Raji (cell line): Measurements from ENCODE around the gene PEAK3.

Experiments used
- POLR2A ChIP-seq: IDR thresholded peaks from 2 replicates; pipeline ENCODE4 v1.6.1; 2011; ENCODE audit warnings: low read depth, low read length, control low read depth; ENCODE audit not compliant: insufficient read depth

The PEAK3 gene

DNA sequence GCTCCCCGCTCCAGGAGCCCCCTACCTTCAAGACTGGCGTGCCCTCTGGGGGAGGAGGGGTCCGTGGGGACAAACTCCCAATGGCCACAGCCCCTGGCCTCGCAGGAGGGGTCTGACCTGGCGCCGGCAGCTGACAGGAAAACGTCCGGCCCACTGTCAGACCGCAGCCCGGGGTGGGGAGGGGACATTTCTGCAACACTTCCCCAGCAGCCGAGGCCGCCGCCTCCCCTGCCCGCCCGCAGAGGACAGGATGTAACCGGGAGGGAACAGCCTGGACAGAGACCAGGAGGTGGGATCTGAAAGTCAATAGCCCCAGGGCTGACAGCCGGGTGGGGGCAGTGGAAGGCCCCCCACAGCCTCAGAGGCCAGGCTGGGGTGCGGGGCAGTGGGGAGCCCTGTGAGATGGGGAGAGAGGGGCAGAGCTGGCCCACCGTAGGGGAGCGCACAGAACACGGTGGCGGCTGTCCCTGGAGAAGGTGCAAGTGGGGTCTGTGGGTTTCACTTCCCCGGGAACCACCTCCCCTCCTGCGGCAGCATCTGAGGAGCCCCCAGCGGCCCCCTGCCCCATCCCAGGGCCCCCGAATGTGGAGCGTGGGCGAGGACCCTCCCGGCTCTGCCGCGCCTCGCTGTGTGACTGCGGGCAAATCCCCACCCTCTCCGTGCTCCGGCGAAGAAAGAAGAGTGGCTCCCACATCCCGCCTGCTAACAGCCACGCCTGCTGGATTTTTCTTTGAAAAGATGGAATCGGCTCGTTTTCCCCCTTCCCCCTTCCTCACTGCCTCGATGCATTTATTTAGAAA, at the start of gene PEAK3:
TSS of gene PEAK3 (minus strand) at position 114 of the 800 bp plus-strand sequence. CDS start 1,244 bp downstream, outside the sequence.
- no peak for TF ChIP-seq POLR2A

DNA sequence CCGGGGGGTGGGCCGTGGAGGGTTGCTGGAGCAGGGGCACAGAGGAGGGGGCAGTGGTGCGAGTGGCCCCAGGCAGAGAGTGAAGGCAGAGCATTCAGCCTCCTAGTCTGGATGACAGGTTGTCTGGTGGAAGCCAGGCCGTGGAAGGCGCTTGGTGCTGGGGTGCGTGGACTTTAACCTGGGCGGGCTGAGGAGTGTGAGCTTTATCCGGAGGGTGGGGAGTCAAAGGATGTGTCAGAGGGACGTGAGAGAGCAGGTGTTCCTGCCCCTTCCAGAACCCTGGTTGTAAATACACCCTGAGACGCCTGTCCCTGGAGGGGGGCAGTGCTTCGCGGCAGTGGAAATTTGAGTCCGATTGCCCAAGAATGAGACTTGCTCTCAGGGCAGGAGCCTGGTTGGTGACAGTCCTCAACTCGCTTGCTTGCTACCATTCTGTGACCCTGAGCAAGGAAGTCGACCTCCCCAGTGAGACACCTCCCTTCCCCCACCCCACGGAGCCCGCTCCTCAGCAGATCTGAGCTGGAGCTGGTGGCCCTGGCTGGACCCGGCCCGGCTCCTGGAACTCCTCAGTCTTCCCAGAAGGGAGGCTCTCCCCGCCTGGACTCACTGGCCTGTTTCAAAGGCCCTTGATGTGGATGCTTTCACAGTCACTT, 48.8 kb upstream of the PEAK3 start:
- TF ChIP-seq POLR2A, result no peak

DNA sequence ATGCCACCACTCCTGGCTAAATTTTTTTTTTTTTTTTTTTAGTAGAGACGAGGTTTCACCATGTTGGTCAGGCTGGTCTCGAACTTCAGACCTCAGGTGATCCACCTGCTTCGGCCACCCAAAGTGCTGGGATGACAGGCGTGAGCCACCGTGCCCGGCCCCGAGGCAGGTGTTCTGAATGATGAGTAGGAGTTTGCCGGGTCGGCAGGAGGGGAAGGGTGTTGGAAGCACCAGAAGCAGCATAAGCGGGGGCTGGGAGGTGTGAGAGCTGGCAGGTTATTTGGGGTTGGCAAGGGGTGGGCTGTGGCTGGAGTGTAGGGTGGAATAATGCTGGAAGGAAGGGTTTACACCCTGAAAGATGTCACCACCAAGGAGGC, 48.3 kb upstream of the PEAK3 start:
- TF ChIP-seq POLR2A, result no peak

DNA sequence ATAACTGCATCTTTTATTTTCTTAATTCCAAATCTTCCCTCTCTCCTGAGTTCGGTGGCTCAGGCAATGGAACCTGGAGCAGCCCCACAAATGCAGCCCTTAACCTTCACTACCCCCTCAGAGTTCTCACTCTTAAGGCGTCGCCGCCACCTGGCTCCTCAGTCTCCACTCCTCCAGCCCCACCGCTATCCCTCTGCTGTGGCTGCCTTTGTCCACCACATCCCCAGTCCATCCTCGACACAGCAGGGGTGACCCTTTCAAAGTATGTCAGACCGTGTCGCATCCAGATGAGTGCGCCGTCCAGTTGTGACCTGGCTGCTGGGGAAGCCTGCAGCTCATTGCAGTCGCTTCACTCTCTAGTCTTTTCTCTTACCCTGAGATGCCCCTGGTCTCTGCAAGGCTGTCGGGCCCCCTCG, 47.5 kb upstream of the PEAK3 start:
- no peak for TF ChIP-seq POLR2A

GRCh38 chr19:2329149-2329478, 47.1 kb upstream of the PEAK3 start:
- TF ChIP-seq POLR2A, result no peak

DNA sequence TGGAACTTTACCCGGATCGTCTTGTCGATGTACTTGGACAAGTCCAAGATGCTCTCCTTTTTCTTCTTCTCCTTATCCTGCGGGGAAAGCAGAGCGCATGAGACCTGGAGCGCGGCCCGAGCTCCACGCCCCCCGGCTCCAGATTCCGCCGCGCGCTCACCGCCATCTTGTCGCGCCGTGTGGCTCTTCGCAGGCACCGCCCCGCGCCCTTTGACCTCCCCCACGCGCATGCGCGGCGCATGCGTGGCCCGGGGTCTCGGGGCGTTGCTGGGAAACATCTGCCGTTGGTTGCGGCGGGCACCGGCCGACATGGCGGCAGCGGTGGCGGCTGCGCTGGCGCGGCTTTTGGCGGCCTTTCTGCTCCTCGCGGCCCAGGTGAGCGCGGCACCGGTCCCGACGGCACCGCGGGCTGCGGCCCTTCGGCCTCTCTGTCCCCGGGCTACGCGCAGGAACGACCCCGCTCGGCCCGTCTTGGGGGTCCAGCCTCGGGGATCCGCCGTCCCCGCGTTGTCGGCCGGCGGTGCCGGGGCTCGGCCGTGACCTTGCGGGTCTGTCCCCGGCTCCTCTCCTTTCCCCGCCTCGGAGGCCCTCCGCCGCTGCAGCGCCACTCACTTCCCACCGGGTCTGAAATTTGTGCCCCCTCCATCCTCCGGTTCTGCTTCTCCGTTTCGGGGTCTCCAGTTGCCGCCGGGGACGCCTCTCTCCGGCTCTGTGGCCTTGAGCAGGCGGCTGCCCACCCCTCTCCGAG, 46.6 kb upstream of the PEAK3 start, which contains the start of the genes LSM7 and SPPL2B:
TSS of gene LSM7 (minus strand) at position 186 of the 748 bp plus-strand sequence. CDS start at position 166, 20 bp downstream.
TSS of gene SPPL2B (plus strand) at position 284 of the 748 bp plus-strand sequence. CDS start at position 310, 26 bp downstream.
- peak; percentile 92 for TF ChIP-seq POLR2A

- TF ChIP-seq POLR2A, result 0 out of 2 replicates have a peak, but pooled peaks have one; percentile 27
Observed at GRCh38 chr19:2327773-2328400, 45.9 kb upstream of the PEAK3 start.

DNA sequence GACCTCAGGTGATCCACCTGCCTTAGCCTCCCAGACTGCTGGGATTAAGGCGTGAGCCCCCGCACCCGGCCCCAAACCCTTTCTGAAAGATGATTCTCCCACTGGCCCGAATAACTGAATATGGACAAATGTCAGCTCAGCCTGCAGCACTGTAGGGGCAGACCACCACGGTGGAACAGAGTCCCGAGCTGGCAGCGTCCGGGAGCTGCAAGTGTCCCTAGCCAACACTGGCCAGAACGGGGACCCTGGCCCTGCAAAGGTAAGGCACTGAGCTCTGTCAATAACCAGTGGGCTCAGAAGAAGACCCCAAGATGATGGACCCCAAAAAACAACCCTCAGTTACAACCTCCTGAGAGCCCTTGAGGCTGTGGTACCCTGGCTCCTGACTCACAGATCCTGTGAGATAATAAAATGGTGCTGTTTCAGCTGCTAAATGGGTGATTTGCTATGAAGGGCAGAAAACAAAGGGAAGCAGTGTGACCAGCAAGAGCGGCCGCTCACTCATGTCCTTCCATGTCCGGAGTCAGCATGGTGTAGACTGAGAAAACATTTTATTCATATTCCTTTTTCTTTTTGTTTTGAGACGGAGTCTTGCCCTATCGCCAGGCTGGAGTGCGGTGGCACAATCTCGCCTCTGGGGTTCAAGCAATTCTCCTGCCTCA, 44.9 kb upstream of the PEAK3 start:
- TF ChIP-seq POLR2A, result no peak

GRCh38 chr19:2325281-2326046, 43.5 kb upstream of the PEAK3 start:
- TF ChIP-seq POLR2A, result no peak

GRCh38 chr19:2324220-2324948, 42.4 kb upstream of the PEAK3 start:
- TF ChIP-seq POLR2A, result no peak

DNA sequence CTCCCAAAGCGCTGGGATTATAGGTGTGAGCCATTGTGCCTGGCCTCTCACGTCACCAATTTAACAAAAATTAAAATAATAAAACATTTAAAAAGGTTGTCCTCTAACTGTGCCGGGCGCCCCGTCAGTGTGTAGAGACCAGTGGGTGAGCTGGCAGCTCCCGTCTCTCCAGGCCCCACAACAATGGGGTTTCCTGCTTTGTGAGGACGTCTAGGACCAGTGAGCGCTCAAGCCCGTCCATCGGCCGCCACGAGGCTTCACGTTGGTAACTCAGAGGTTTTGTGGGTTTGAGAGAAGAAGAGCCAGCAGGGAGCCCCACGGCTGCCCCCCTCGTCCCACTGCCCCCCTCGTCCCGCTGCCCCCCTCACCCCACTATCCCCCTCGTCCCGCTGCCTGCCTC, 41.7 kb upstream of the PEAK3 start:
- TF ChIP-seq POLR2A, result no peak

- no peak for TF ChIP-seq POLR2A
Observed at GRCh38 chr19:2321565-2322283, 39.7 kb upstream of the PEAK3 start.

GRCh38 chr19:2320939-2321338, 39.0 kb upstream of the PEAK3 start:
- TF ChIP-seq POLR2A, result no peak
